SK-N-SH (cell line): Measurements from ENCODE around the gene KCNQ5.

ENCODE experiments used
- EP300 ChIP-seq, 2 experiments: IDR thresholded peaks; 2 replicates each; pipeline versions ENCODE4 v1.4.0 to v1.6.1; 2012; ENCODE audit warnings: borderline replicate concordance in 1 of 2, low read depth in 1 of 2, low read length in 1 of 2
- JUND ChIP-seq: IDR thresholded peaks from 2 replicates; pipeline ENCODE4 v1.4.0; 2012
- RAD21 ChIP-seq: IDR thresholded peaks from 2 replicates; pipeline ENCODE4 v1.6.1; 2012; ENCODE audit warnings: mild to moderate bottlenecking, low read length
- REST ChIP-seq: IDR thresholded peaks from 2 replicates; pipeline ENCODE4 v1.6.1; 2012; ENCODE audit warnings: mild to moderate bottlenecking, low read depth, low read length, moderate library complexity
- RXRA ChIP-seq: IDR thresholded peaks from 2 replicates; pipeline ENCODE4 v1.4.0; 2012; ENCODE audit warnings: low read depth, mild to moderate bottlenecking, borderline replicate concordance
- TAF1 ChIP-seq: IDR thresholded peaks from 2 replicates; pipeline ENCODE4 v1.6.1; 2012; ENCODE audit warnings: low read depth, mild to moderate bottlenecking, low read length, moderate library complexity, borderline replicate concordance
- YY1 ChIP-seq: IDR thresholded peaks from 2 replicates; pipeline ENCODE4 v1.4.0; 2012; ENCODE audit warnings: low read depth, mild to moderate bottlenecking
- TF ChIP-seq, protein P1 (sequence below): fragments of 200-600 bp; sonication (generic); IDR thresholded peaks from 2 replicates; pipeline ENCODE4 v1.6.1; 2017; ENCODE audit warnings: antibody characterized with exemption, mild to moderate bottlenecking, moderate library complexity
- TF ChIP-seq, protein P2 (sequence below): IDR thresholded peaks from 2 replicates; pipeline ENCODE4 v1.4.0; 2012; ENCODE audit warnings: low read depth

- TF ChIP-seq, protein P1, sequence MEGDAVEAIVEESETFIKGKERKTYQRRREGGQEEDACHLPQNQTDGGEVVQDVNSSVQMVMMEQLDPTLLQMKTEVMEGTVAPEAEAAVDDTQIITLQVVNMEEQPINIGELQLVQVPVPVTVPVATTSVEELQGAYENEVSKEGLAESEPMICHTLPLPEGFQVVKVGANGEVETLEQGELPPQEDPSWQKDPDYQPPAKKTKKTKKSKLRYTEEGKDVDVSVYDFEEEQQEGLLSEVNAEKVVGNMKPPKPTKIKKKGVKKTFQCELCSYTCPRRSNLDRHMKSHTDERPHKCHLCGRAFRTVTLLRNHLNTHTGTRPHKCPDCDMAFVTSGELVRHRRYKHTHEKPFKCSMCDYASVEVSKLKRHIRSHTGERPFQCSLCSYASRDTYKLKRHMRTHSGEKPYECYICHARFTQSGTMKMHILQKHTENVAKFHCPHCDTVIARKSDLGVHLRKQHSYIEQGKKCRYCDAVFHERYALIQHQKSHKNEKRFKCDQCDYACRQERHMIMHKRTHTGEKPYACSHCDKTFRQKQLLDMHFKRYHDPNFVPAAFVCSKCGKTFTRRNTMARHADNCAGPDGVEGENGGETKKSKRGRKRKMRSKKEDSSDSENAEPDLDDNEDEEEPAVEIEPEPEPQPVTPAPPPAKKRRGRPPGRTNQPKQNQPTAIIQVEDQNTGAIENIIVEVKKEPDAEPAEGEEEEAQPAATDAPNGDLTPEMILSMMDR, result no peak
- no peak for TF ChIP-seq RAD21
- TF ChIP-seq REST, result no peak
- TF ChIP-seq, protein P2, sequence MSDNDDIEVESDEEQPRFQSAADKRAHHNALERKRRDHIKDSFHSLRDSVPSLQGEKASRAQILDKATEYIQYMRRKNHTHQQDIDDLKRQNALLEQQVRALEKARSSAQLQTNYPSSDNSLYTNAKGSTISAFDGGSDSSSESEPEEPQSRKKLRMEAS, result no peak
- no peak for TF ChIP-seq TAF1
- no peak for TF ChIP-seq JUND
- TF ChIP-seq RXRA, result no peak
- TF ChIP-seq EP300 (IDR thresholded peaks at IDR 0.05; ENCODE audit: borderline replicate concordance in 1 of 2, low read depth in 1 of 2, low read length in 1 of 2), result no peak
- TF ChIP-seq YY1, result no peak
These were observed 347.8 kb downstream of the KCNQ5 start for GRCh38 chr6:72969666-72970065.
